AG20443 (cell line): ENCODE measurements around the gene MAP4K3.
"Not testable (repeated sequence)": the region's sequence is repeated elsewhere in the genome, so short reads cannot be mapped to it uniquely, and the experiment has no call there.

ENCODE experiments used
- DNase-seq: peaks from one replicate; pipeline ENCODE4 v3.0.0; 2012; ENCODE audit warnings: low spot score, mixed read lengths

Gene MAP4K3

GRCh38 chr2:39301352-39301751 is 135.7 kb downstream of the MAP4K3 start:
- no peak for DNase-seq

DNA sequence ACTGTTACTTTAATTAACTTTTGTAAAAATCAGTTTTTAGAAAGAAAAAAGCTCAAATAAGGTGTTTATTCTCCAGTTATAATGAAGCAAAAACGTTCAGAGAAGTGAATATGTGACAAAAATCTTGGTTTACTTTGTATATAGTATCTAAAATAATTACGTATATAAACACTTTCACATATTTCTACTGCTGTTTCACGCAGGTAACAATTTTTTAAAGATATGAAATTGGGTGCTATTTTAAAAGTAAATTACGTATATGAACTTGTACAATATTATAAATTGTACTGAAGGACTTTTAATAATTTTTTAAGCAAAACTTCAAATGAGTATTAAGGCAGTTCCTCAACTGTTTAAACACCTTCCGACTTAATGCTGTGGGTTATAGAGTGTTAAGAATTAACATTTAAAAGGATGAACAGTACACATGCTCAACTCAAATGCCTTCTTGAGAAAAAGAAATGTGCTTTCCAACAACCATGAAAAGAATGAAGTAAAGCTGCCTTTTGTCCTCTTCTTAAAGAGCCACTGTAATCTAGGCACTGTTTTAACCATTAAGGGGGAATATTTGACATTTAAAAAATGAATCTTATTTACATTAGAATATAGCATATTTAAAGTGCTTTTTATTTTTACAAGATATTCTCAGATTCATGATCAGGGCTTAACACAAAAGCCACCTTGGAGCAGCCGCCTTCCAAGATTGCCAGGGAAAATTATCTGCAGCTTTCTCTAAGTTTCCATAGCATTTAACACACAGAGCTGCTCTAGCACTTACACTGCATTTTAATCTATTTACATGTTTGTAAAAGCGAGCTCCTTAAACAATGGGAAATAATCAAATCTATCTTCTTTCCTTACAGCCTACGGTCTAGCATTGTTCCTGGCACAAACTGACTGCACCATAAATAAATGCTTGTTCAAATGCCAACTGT is 136.8 kb downstream of the MAP4K3 start:
- no peak for DNase-seq

- DNase-seq = no peak
These were observed 146.7 kb downstream of the MAP4K3 start for GRCh38 chr2:39290433-39290832.

DNA sequence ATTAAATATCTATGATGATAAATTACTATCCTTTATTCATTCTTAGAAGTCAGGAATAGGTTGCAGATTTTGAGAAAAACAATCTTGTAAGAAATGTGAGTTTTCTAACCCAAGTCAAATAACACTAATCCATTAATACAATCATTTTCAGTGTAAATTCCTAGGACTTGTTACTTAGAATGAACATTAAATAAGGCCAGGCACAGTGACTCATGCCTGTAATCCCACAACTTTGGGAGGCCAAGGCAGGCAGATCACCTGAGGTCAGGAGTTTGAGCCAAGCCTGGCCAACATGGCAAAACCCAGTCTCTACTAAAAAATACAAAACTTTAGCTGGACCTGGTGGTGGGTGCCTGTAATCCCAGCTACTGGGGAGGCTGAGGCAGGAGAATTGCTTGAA is 147.5 kb downstream of the MAP4K3 start:
- no peak for DNase-seq

DNA sequence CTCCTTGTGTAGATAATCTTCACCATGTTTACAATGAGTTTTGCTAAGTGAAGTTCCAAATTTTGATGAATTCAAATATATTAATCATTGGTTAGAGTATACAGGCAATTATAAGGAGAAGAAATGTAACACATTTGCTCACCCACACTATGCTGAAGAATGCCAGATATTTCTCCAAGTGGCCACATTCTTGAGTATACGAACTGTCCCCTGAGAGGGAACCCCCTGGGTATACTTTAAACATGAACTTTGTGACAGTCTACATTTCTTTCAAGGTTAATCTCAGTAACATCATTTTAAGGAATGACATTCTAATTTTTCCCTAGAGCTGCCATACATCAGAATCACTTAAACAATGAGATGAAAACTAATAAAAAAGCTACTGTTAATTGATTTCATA is 153.5 kb downstream of the MAP4K3 start:
- DNase-seq = no peak

DNA sequence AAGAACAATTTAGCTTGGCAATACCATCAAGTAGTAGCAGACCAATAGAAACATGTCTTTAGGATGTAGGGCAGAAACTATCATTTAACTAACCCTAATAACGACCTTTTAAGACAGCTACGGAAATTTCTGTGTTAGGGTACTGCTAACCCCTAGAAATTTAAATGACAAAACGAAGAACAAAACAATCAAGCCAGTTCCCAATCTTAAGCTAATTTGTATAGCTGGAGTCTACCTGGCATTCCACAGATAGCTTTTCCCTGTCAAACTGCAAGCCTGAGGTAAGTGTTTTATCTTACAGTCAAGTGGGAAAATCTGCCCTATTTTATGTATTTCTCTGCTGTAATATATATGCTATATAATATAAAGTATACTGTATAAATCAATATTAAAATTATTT is 155.7 kb downstream of the MAP4K3 start:
- no peak for DNase-seq

GRCh38 chr2:39275016-39275415 is 162.1 kb downstream of the MAP4K3 start:
- DNase-seq = no peak

DNA sequence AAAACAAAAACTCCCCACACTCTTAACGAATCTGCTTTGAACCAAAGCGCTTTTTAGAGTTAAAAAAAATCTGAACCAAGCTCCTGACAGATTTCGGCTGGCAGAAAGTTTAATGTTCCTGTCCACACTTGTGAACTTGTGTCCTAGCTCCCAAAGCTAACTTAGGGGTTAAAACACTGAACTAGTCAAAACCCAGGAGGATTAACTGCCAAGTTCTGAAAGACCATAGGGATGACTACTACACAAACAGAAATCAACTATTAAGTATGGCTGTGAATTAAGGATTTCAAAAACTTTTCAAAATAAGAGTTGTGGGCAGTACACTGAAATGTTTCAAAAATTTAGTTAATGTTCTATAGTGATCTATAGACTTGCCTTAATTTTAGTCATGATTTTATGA is 167.1 kb downstream of the MAP4K3 start:
- no peak for DNase-seq

DNA sequence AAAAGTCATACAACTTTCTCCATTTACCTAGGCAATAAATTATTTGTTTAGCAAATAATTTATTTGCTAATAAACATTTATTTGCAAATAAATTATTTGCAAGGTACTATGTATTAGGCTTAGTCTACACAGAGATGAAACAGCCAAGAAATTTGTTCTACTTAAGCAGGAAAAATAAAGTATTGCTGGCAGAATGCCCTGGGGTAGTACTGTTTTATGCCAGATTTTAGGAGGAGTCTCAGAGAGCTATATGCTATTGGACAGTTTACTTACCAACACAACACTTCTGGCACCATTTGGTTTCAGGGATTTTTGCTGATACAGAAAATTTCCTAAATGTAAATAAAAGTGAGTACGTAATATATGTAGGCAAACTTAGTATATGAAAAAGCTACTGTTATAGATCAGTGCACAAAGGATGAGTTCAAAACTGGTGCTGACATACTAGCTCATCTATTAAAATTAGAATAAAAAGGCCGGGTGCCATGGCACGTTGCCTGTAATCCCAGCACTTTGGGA is 170.1 kb downstream of the MAP4K3 start:
- DNase-seq = no peak

DNA sequence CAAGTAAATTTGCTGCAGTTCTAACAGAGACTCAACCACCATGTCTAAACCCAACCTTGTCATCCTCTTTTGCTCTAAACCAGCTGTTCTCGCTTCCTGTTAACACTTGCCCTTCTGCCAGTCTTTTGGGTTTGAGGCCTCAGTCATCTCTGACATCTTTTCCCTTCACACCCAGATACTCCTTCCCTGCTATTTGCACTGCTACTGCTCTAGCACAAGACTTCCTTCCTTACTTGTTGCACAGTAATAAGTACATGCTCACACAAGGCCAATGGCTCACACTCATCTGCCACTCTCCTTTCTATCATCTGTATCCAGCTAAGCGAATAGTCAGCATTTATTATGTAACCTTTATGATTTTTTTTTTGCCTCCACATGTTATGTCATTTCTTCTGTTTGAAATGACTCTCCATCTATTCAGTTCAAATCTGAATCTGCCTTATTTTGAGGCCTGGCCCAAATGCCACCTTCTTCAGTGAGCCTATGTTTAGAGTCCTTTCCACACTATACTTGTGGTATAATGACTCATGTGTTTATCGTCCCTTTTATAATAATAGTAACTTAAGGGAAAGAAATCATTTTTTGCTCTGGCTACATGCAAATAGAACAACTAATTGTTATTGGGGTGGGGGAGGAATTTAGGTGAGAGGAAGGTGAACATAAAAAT is 170.8 kb downstream of the MAP4K3 start:
- no peak for DNase-seq

DNA sequence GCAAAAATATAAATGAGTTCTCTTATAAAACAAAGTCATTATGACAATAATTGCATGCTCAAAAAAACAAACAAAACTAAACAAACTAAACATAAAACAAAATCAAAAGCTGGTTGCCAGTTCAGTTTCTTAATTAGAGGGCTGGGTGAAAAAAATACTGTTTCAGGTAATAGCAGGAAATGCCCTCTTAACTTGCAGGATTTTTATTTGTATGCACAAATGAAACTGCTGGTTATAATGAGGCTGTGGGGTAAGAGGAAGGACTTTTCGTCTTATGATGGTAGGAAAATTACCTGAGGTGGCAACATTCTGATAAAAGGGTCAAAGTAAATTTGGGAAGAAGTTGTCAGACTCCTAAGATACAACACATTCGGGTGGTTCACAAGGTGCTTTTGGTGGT is 171.8 kb downstream of the MAP4K3 start:
- DNase-seq = no peak

GRCh38 chr2:39264733-39265132 is 172.4 kb downstream of the MAP4K3 start:
- no peak for DNase-seq

GRCh38 chr2:39260087-39260486 is 177.0 kb downstream of the MAP4K3 start:
- no peak for DNase-seq

- no peak for DNase-seq
These were observed 181.0 kb downstream of the MAP4K3 start for GRCh38 chr2:39256040-39256439.

DNA sequence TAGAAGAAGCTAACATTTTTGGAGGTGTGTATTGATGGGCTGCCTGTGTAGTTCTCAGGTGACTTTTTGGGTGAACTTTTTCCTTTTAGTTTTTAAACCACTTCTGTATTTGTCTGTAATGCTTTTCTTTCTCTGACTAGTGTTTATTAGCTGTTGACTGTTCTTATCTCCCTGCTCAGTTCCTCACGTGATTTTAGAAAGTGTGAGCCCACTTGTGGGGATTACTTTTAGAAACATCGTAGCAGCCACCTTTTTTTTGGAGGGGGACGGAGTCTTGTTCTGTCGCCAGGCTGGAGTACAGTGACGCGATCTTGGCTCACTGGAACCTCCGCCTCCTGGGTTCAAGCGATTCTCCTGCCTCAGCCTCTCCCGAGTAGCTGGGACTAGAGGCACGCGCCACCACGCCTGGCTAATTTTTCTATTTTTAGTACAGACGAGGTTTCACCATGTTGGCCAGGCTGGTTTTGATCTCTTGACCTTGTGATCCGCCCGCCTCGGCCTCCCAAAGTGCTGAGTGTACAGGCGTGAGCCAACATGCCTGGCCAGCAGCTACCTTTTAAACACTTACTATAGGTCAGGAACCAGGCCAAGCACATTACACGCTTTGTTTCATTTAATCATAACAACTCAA is 184.1 kb downstream of the MAP4K3 start:
- no peak for DNase-seq

GRCh38 chr2:39247512-39248043 is 189.5 kb downstream of the MAP4K3 start:
- DNase-seq = no peak

DNA sequence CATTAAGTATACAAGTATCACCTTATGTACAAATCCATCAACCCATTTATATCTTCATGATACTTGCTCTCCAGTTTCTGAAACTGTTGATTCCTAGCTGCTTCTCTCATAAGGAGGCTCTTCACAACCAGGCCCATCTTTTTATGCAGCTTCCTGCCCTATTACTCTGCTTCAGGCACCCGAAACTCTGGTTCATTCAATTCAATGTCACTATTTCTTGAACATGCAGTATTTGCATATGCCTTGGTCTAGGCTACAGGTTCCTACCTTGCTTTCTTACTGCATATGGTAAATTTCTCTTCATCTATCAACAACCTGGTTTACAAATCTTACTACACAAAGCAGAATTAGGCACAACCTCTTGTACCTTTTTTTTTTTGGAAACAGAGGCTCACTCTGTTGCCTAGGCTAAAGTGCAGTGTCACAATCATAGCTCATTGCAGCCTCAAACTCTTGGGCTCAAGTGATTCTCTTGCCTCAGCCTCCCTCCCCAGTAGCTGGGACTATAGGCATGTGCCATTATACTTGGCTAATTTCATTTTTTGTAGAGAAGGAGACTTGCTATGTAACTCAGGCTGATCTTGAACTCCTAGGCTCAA is 190.6 kb downstream of the MAP4K3 start:
- no peak for DNase-seq

DNA sequence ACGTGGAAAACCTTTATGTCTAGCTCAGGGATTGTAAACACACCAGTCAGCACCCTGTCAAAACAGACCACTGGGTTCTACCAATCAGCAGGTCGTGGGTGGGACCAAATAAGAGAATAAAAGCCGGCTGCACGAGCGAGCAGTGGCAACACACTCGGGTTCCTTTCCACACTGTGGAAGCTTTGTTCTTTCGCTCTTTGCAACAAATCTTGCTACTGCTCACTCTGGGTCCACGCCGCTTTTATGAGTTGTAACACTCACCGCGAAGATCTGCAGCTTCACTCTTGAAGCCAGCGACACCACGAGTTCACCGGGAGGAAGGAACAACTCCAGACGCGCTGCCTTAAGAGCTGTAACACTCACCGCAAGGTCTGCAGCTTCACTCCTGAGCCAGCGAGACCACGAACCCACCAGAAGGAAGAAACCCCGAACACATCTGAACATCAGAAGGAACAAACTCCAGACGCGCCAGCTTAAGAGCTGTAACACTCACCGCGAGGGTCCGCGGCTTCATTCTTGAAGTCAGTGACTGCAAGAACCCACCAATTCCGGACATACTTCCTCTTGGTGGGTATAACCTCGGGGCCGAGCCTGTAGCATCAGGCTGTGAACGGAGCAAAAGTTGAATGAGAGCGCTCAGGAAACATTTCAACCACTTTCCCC is 192.0 kb downstream of the MAP4K3 start:
- DNase-seq = not testable (repeated sequence)

DNA sequence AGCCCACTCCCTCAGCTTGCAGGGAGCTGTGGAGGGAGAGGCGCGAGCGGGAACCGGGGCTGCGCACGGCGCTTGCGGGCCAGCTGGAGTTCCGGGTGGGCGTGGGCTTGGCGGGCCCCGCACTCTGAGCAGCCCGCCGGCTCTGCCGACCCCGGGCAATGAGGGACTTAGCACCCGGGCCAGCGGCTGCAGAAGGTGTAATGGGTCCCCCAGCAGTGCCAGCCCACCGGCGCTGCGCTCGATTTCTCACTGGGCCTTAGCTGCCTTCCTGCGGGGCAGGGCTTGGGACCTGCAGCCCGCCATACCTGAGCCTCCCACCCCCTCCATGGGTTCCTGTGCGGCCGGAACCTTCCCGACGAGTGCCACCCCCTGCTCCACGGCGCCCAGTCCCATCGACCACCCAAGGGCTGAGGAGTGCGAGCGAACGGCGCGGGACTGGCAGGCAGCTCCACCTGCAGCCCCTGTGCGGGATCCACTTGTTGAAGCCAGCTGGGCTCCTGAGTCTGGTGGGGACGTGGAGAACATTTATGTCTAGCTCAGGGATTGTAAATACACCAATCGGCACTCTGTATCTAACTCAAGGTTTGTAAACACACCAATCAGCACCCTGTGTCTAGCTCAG is 192.7 kb downstream of the MAP4K3 start:
- DNase-seq = not testable (repeated sequence)

DNA sequence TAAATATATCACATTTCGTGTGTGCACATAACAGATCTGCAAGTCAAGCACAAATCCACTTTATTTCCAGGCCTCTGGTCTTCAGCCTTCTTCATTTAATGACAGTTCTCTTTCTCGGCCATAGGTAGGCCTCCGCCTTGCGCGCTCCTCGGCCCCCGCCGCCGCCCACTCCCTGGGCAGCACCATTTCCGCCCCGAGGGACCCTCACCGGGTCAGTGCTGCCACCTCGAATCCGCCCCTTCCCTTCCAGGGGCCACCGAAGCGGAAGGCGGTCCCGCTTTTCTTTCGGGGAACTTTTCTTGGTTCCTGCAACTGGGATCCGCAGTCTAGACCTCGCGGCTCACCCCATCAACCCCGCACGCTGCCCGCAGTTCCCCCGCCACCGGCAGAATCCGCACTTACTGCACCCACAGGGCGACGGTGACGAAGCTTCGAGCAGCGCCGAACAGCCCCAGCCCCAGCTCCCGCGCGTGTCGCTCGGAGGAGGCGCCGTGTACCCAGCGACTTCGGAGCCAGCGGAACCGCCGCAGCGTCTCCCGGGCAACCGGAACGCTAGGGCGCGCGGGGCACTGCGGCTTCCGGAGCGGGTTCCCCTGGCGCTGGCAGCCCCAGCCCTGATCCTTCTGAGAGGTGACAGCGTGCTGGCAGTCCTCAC is 193.5 kb downstream of the MAP4K3 start, which contains the start of gene CDKL4:
Gene CDKL4 (minus strand): TSS at position 502 of the 655 bp plus-strand sequence.
- peak; percentile 75 for DNase-seq
